ENCODE results near the gene NIM1K.

- TF ChIP-seq POLR2AphosphoS5 (IDR thresholded peaks at IDR 0.05; ENCODE audit: low read depth, low read length) (no peak), CTCF (IDR thresholded peaks at IDR 0.05) (no peak), SIN3A (IDR thresholded peaks at IDR 0.05; ENCODE audit: borderline replicate concordance, insufficient read depth, low read depth, low read length) (no peak)
Observed at GRCh38 chr5:43303242-43303641, 111.2 kb downstream of the NIM1K start.

All from Panc1 (cell line).